Measurements from ENCODE around the gene IQSEC1.

The IQSEC1 gene

GRCh38 chr3:13025778-13026518 is 47.3 kb downstream of the IQSEC1 start:
- no peak for DNase-seq

- no peak for DNase-seq
These were observed 48.1 kb downstream of the IQSEC1 start for GRCh38 chr3:13025090-13025489.

- DNase-seq: no peak
These were observed 48.5 kb downstream of the IQSEC1 start for GRCh38 chr3:13024765-13025065.

GRCh38 chr3:13023971-13024764 is 49.1 kb downstream of the IQSEC1 start:
- no peak for DNase-seq

GRCh38 chr3:13023235-13023970 is 49.8 kb downstream of the IQSEC1 start:
- no peak for DNase-seq

GRCh38 chr3:13022348-13023234 is 50.6 kb downstream of the IQSEC1 start:
- no peak for DNase-seq

GRCh38 chr3:13021141-13022114 is 51.8 kb downstream of the IQSEC1 start:
- no peak for DNase-seq

- DNase-seq: no peak
These were observed 53.0 kb downstream of the IQSEC1 start for GRCh38 chr3:13020159-13020750.

GRCh38 chr3:13019243-13020095 is 53.8 kb downstream of the IQSEC1 start:
- DNase-seq: no peak

- no peak for DNase-seq
These were observed 54.5 kb downstream of the IQSEC1 start for GRCh38 chr3:13018561-13019242.

- no peak for DNase-seq
These were observed 55.2 kb downstream of the IQSEC1 start for GRCh38 chr3:13018043-13018451.

GRCh38 chr3:13017361-13018042 is 55.7 kb downstream of the IQSEC1 start:
- DNase-seq: no peak

GRCh38 chr3:13016721-13017255 is 56.4 kb downstream of the IQSEC1 start:
- DNase-seq: no peak

- DNase-seq: peak; percentile 38
These were observed 57.0 kb downstream of the IQSEC1 start for GRCh38 chr3:13016083-13016720.

GRCh38 chr3:13015286-13016082 is 57.7 kb downstream of the IQSEC1 start:
- peak; percentile 29 for DNase-seq

- no peak for DNase-seq
These were observed 58.4 kb downstream of the IQSEC1 start for GRCh38 chr3:13014755-13015285.
